Activated CD4-positive, alpha-beta memory T cell treated with anti-CD3 and anti-CD28 coated beads, Interleukin-2, amount 10 ng/mL, durations not matched to agents 7 days and 5 days (primary cell): ENCODE data around the gene KLF6. TPM values are rescaled to one million over a fixed set of nuclear protein-coding genes. Genes with fewer than 3 reads are reported as not detected.
A peak's percentile ranks its signal among the peaks of the same experiment; 100 is the strongest.

ENCODE experiments used
- CTCF ChIA-PET: fragments of 350-600 bp; sonication (Branson Sonifier 250); formaldehyde crosslinking; loops from one replicate; lab custom pipeline; 2021; ENCODE audit warnings: antibody characterized with exemption, inconsistent platforms; lab: Charles Lee
- POLR2A ChIA-PET: fragments of 350-600 bp; sonication (Branson Sonifier 250); formaldehyde crosslinking; loops from one replicate; lab custom pipeline; 2021; ENCODE audit warnings: antibody characterized with exemption; lab: Charles Lee
- DNase-seq: peaks from one replicate; pipeline ENCODE4 v3.0.0-alpha.2; 2020
- H3K27ac Mint-ChIP-seq: one replicate; pipeline ENCODE4 v1.8.0; 2021; ENCODE audit warnings: mild to moderate bottlenecking, mixed read lengths
- H3K27me3 Mint-ChIP-seq: one replicate; pipeline ENCODE4 v1.8.0; 2021; ENCODE audit warnings: mixed read lengths
- H3K36me3 Mint-ChIP-seq: one replicate; pipeline ENCODE4 v1.8.0; 2021; ENCODE audit warnings: low read depth, mixed read lengths
- H3K4me1 Mint-ChIP-seq: one replicate; pipeline ENCODE4 v1.8.0; 2021; ENCODE audit warnings: mixed read lengths
- H3K4me3 Mint-ChIP-seq: one replicate; pipeline ENCODE4 v1.8.0; 2021; ENCODE audit warnings: mild to moderate bottlenecking, mixed read lengths
- H3K9me3 Mint-ChIP-seq: one replicate; pipeline ENCODE4 v1.8.0; 2021; ENCODE audit warnings: mixed read lengths
- total RNA-seq, 2 experiments: library from RNA; stranded (reverse); gene quantifications; one replicate each; pipeline ENCODE4 v1.2.3, GENCODE V29; 2021

The KLF6 gene
- total RNA-seq, 2 experiments from 2014 or later: 220 to 228 TPM

- DNase-seq: peak; percentile 80
- peak overlapping the region; percentile 46 for H3K4me3 Mint-ChIP-seq
Observed at GRCh38 chr10:3757638-3758490, 27.1 kb downstream of the KLF6 start.

GRCh38 chr10:3757250-3757637, 27.8 kb downstream of the KLF6 start:
- H3K27ac Mint-ChIP-seq: peak overlapping the region; percentile 97
- peak; percentile 38 for DNase-seq
- H3K4me3 Mint-ChIP-seq: peak overlapping the region; percentile 46
- no peaks in the 10 kb centered on the region for H3K27me3 Mint-ChIP-seq
- H3K4me1 Mint-ChIP-seq: peaks cover 77% of the 10 kb centered on the region
- H3K9me3 Mint-ChIP-seq: peaks cover 6% of the 10 kb centered on the region
- ChIA-PET POLR2A (interaction anchor here (0.6 to 11.3 kb wide), 15 partner anchors 7 to 559 kb away, joined by 3 to 206 read pairs (median 6); partner anchors contain the start of gene KLF6), CTCF (interaction anchor here (1.1 to 1.6 kb wide), 7 partner anchors 12 to 53 kb away, joined by 3 to 11 read pairs (median 4); partner anchors contain the start of gene KLF6)
- H3K36me3 Mint-ChIP-seq: peaks cover 15% of the 10 kb centered on the region

More at GRCh38 chr10:3757638-3758490, 27.1 kb downstream of the KLF6 start:
- H3K4me1 Mint-ChIP-seq: peaks cover 83% of the 10 kb centered on the region
- H3K36me3 Mint-ChIP-seq: peaks cover 18% of the 10 kb centered on the region
- ChIA-PET CTCF (interaction anchor here (1.1 to 1.6 kb wide), 8 partner anchors 13 to 560 kb away, joined by 3 to 11 read pairs (median 4); partner anchors contain the start of gene KLF6), POLR2A (interaction anchor here (0.6 to 11.3 kb wide), 19 partner anchors 7 to 560 kb away, joined by 3 to 206 read pairs (median 3); partner anchors contain the start of gene KLF6)
- H3K9me3 Mint-ChIP-seq: peaks cover 6% of the 10 kb centered on the region
- H3K27ac Mint-ChIP-seq: peak overlapping the region; percentile 97
- H3K27me3 Mint-ChIP-seq: no peaks in the 10 kb centered on the region

- peak overlapping the region; percentile 97 for H3K27ac Mint-ChIP-seq
- H3K4me3 Mint-ChIP-seq: no peak overlapping the region
- no peak for DNase-seq
- peaks cover 13% of the 10 kb centered on the region for H3K36me3 Mint-ChIP-seq
- H3K4me1 Mint-ChIP-seq: peaks cover 68% of the 10 kb centered on the region
- H3K9me3 Mint-ChIP-seq: peaks cover 6% of the 10 kb centered on the region
- ChIA-PET POLR2A (interaction anchor here (3.7 to 11.3 kb wide), 5 partner anchors 8 to 52 kb away, joined by 18 to 206 read pairs (median 119); partner anchors contain the start of gene KLF6), CTCF (interaction anchor here (1.1 to 1.4 kb wide), 2 partner anchors 16 to 25 kb away, joined by 3 to 4 read pairs; no protein-coding TSS in a partner anchor)
- no peaks in the 10 kb centered on the region for H3K27me3 Mint-ChIP-seq
Observed at GRCh38 chr10:3756360-3756740, 28.7 kb downstream of the KLF6 start.

GRCh38 chr10:3755440-3756359, 29.3 kb downstream of the KLF6 start:
- Mint-ChIP-seq H3K36me3 (peaks cover 7% of the 10 kb centered on the region), H3K9me3 (peaks cover 2% of the 10 kb centered on the region), H3K27me3 (no peaks in the 10 kb centered on the region), H3K4me1 (peaks cover 62% of the 10 kb centered on the region), H3K27ac (peak overlapping the region; percentile 64), H3K4me3 (no peak overlapping the region)
- POLR2A ChIA-PET: interaction anchor here (1.9 to 11.3 kb wide), 6 partner anchors 9 to 53 kb away, joined by 5 to 206 read pairs (median 102); partner anchors contain the start of gene KLF6
- DNase-seq: no peak
- CTCF ChIA-PET: interaction anchor here (0.9 to 2.4 kb wide), 4 partner anchors 9 to 26 kb away, joined by 3 to 9 read pairs (median 4); no protein-coding TSS in a partner anchor

GRCh38 chr10:3754727-3755439, 30.1 kb downstream of the KLF6 start:
- ChIA-PET CTCF (interaction anchor here (0.9 to 2.4 kb wide), 4 partner anchors 10 to 27 kb away, joined by 3 to 9 read pairs (median 4); no protein-coding TSS in a partner anchor), POLR2A (interaction anchor here (0.8 to 11.3 kb wide), 7 partner anchors 10 to 102 kb away, joined by 3 to 206 read pairs (median 86); partner anchors contain the start of gene KLF6)
- Mint-ChIP-seq H3K9me3 (peaks cover 2% of the 10 kb centered on the region), H3K36me3 (peaks cover 6% of the 10 kb centered on the region), H3K4me3 (no peak overlapping the region), H3K4me1 (peaks cover 56% of the 10 kb centered on the region), H3K27ac (no peak overlapping the region), H3K27me3 (no peaks in the 10 kb centered on the region)
- no peak for DNase-seq

- CTCF ChIA-PET: interaction anchor here (1.2 kb wide), 1 partner anchor 10 kb away, joined by 3 read pairs; no protein-coding TSS in a partner anchor
- Mint-ChIP-seq H3K27ac (no peak overlapping the region), H3K36me3 (no peaks in the 10 kb centered on the region), H3K27me3 (no peaks in the 10 kb centered on the region), H3K4me3 (no peak overlapping the region), H3K4me1 (peaks cover 15% of the 10 kb centered on the region), H3K9me3 (no peaks in the 10 kb centered on the region)
- DNase-seq: no peak
- POLR2A ChIA-PET: interaction anchor here (1.5 kb wide), 1 partner anchor 34 kb away, joined by 7 read pairs; the partner anchor contains the start of gene KLF6
Observed at GRCh38 chr10:3750854-3751253, 34.2 kb downstream of the KLF6 start.

GRCh38 chr10:3750006-3750816, 34.8 kb downstream of the KLF6 start:
- H3K27me3 Mint-ChIP-seq: peaks cover under 1% of the 10 kb centered on the region
- POLR2A ChIA-PET: interaction anchor here (0.7 to 1.5 kb wide), 2 partner anchors 25 to 34 kb away, joined by 3 to 7 read pairs; partner anchors contain the start of gene KLF6
- no peaks in the 10 kb centered on the region for H3K36me3 Mint-ChIP-seq
- CTCF ChIA-PET: interaction anchor here (1.2 kb wide), 1 partner anchor 9 kb away, joined by 3 read pairs; no protein-coding TSS in a partner anchor
- H3K4me1 Mint-ChIP-seq: peaks cover 9% of the 10 kb centered on the region
- H3K9me3 Mint-ChIP-seq: no peaks in the 10 kb centered on the region
- H3K27ac Mint-ChIP-seq: no peak overlapping the region
- no peak overlapping the region for H3K4me3 Mint-ChIP-seq
- DNase-seq: no peak

GRCh38 chr10:3749600-3749999, 35.4 kb downstream of the KLF6 start:
- POLR2A ChIA-PET: interaction anchor here (0.7 kb wide), 1 partner anchor 26 kb away, joined by 3 read pairs; no protein-coding TSS in a partner anchor
- Mint-ChIP-seq H3K4me1 (peaks cover 3% of the 10 kb centered on the region), H3K36me3 (no peaks in the 10 kb centered on the region), H3K27me3 (peaks cover 2% of the 10 kb centered on the region), H3K9me3 (no peaks in the 10 kb centered on the region), H3K4me3 (no peak overlapping the region), H3K27ac (no peak overlapping the region)
- CTCF ChIA-PET: no interaction called here
- no peak for DNase-seq

- DNase-seq: no peak
- CTCF ChIA-PET: no interaction called here
Observed at GRCh38 chr10:3749011-3749410, 36.0 kb downstream of the KLF6 start.

GRCh38 chr10:3748484-3748883, 36.5 kb downstream of the KLF6 start:
- H3K36me3 Mint-ChIP-seq: no peaks in the 10 kb centered on the region
- H3K4me3 Mint-ChIP-seq: no peak overlapping the region
- ChIA-PET CTCF (no interaction called here), POLR2A (no interaction called here)
- H3K27me3 Mint-ChIP-seq: peaks cover 2% of the 10 kb centered on the region
- no peak for DNase-seq
- no peaks in the 10 kb centered on the region for H3K9me3 Mint-ChIP-seq
- H3K4me1 Mint-ChIP-seq: peaks cover 2% of the 10 kb centered on the region
- no peak overlapping the region for H3K27ac Mint-ChIP-seq

More at GRCh38 chr10:3749011-3749410, 36.0 kb downstream of the KLF6 start:
- Mint-ChIP-seq H3K36me3 (no peaks in the 10 kb centered on the region), H3K4me1 (peaks cover 2% of the 10 kb centered on the region), H3K27ac (no peak overlapping the region), H3K4me3 (no peak overlapping the region), H3K9me3 (no peaks in the 10 kb centered on the region), H3K27me3 (peaks cover 2% of the 10 kb centered on the region)
- POLR2A ChIA-PET: no interaction called here

GRCh38 chr10:3747984-3748383, 37.0 kb downstream of the KLF6 start:
- no peaks in the 10 kb centered on the region for H3K36me3 Mint-ChIP-seq
- ChIA-PET POLR2A (interaction anchor here (8.9 kb wide), 1 partner anchor 8 kb away, joined by 86 read pairs; no protein-coding TSS in a partner anchor), CTCF (no interaction called here)
- H3K4me1 Mint-ChIP-seq: peaks cover 2% of the 10 kb centered on the region
- H3K4me3 Mint-ChIP-seq: no peak overlapping the region
- no peaks in the 10 kb centered on the region for H3K9me3 Mint-ChIP-seq
- peaks cover 2% of the 10 kb centered on the region for H3K27me3 Mint-ChIP-seq
- no peak for DNase-seq
- H3K27ac Mint-ChIP-seq: no peak overlapping the region
